ENCODE measurements around the gene CFAP61. TPM values are rescaled to one million over a fixed set of nuclear protein-coding genes. Genes with fewer than 3 reads are reported as not detected.

The CFAP61 gene
- total and polyA plus RNA-seq, 5 donors from 2014 or later: not detected

GRCh38 chr20:20036756-20037155 is 15.6 kb upstream of the CFAP61 start:
- H3K36me3 Mint-ChIP-seq: peaks cover 51% of the 10 kb centered on the region
- no peak overlapping the region for H3K27ac ChIP-seq (ENCODE audit: insufficient read depth, low read length, poor library complexity, severe bottlenecking)
- H3K9me3 ChIP-seq (ENCODE audit: control insufficient read depth in 2 of 2, low read length in 2 of 2): no peaks in the 10 kb centered on the region
- no peak overlapping the region for H3K27ac Mint-ChIP-seq
- no peaks in the 10 kb centered on the region for H3K9me3 Mint-ChIP-seq
- H3K4me3 Mint-ChIP-seq: no peak overlapping the region
- no peaks in the 10 kb centered on the region for H3K27me3 Mint-ChIP-seq
- no peaks in the 10 kb centered on the region for H3K4me1 ChIP-seq (ENCODE audit: control insufficient read depth, insufficient read depth, low read length, poor library complexity, severe bottlenecking)
- no peaks in the 10 kb centered on the region for H3K27me3 ChIP-seq (ENCODE audit: control insufficient read depth, insufficient read depth, low read length)
- no peak for ATAC-seq (ENCODE audit: low read depth in 2 of 2)
- H3K4me1 Mint-ChIP-seq: peaks cover 0 to 7% (median 1%) of the 10 kb centered on the region in 4 donors
- peaks cover 97% of the 10 kb centered on the region for H3K36me3 ChIP-seq (ENCODE audit: control insufficient read depth, insufficient read depth, low read length)
- no peak for DNase-seq
- no peak overlapping the region for H3K4me3 ChIP-seq (ENCODE audit: low read depth, low read length)

GRCh38 chr20:20037960-20038359 is 14.4 kb upstream of the CFAP61 start:
- H3K36me3 Mint-ChIP-seq: peaks cover 53% of the 10 kb centered on the region

GRCh38 chr20:20038586-20038985 is 13.7 kb upstream of the CFAP61 start:
- Histone ChIP-seq H3K9me3 (ENCODE audit: control insufficient read depth in 2 of 2, low read length in 2 of 2) (no peaks in the 10 kb centered on the region), H3K27me3 (ENCODE audit: control insufficient read depth, insufficient read depth, low read length) (no peaks in the 10 kb centered on the region), H3K4me1 (ENCODE audit: control insufficient read depth, insufficient read depth, low read length, poor library complexity, severe bottlenecking) (no peaks in the 10 kb centered on the region), H3K36me3 (ENCODE audit: control insufficient read depth, insufficient read depth, low read length) (peaks cover 99% of the 10 kb centered on the region), H3K4me3 (ENCODE audit: low read depth, low read length) (no peak overlapping the region), H3K27ac (ENCODE audit: insufficient read depth, low read length, poor library complexity, severe bottlenecking) (no peak overlapping the region)
- Mint-ChIP-seq H3K27ac (no peak overlapping the region), H3K36me3 (peaks cover 59% of the 10 kb centered on the region), H3K27me3 (no peaks in the 10 kb centered on the region), H3K4me3 (no peak overlapping the region), H3K4me1 (peaks cover 0 to 7% (median 5%) of the 10 kb centered on the region in 4 donors), H3K9me3 (no peaks in the 10 kb centered on the region)
- no peak for DNase-seq
- ATAC-seq (ENCODE audit: low read depth in 2 of 2): no peak

More at GRCh38 chr20:20037960-20038359, 14.4 kb upstream of the CFAP61 start:
- no peak overlapping the region for H3K4me3 Mint-ChIP-seq
- no peaks in the 10 kb centered on the region for H3K9me3 Mint-ChIP-seq
- no peak overlapping the region for H3K27ac ChIP-seq (ENCODE audit: insufficient read depth, low read length, poor library complexity, severe bottlenecking)
- no peak overlapping the region for H3K27ac Mint-ChIP-seq
- H3K9me3 ChIP-seq (ENCODE audit: control insufficient read depth in 2 of 2, low read length in 2 of 2): no peaks in the 10 kb centered on the region
- H3K4me3 ChIP-seq (ENCODE audit: low read depth, low read length): no peak overlapping the region
- DNase-seq: no peak
- peaks cover 0 to 7% (median 1%) of the 10 kb centered on the region in 4 donors for H3K4me1 Mint-ChIP-seq
- no peaks in the 10 kb centered on the region for H3K27me3 ChIP-seq (ENCODE audit: control insufficient read depth, insufficient read depth, low read length)
- no peaks in the 10 kb centered on the region for H3K4me1 ChIP-seq (ENCODE audit: control insufficient read depth, insufficient read depth, low read length, poor library complexity, severe bottlenecking)
- H3K27me3 Mint-ChIP-seq: no peaks in the 10 kb centered on the region
- H3K36me3 ChIP-seq (ENCODE audit: control insufficient read depth, insufficient read depth, low read length): peaks cover 99% of the 10 kb centered on the region
- ATAC-seq (ENCODE audit: low read depth in 2 of 2): no peak

GRCh38 chr20:20039752-20040387 is 12.5 kb upstream of the CFAP61 start:
- no peak overlapping the region for H3K4me3 ChIP-seq (ENCODE audit: low read depth, low read length)
- no peak overlapping the region for H3K27ac ChIP-seq (ENCODE audit: insufficient read depth, low read length, poor library complexity, severe bottlenecking)
- H3K9me3 ChIP-seq (ENCODE audit: control insufficient read depth in 2 of 2, low read length in 2 of 2): no peaks in the 10 kb centered on the region
- H3K27ac Mint-ChIP-seq: no peak overlapping the region
- H3K4me1 ChIP-seq (ENCODE audit: control insufficient read depth, insufficient read depth, low read length, poor library complexity, severe bottlenecking): no peaks in the 10 kb centered on the region
- peaks cover 58% of the 10 kb centered on the region for H3K36me3 Mint-ChIP-seq
- H3K9me3 Mint-ChIP-seq: no peaks in the 10 kb centered on the region
- DNase-seq (no peak), ATAC-seq (ENCODE audit: low read depth in 2 of 2) (no peak)
- H3K4me1 Mint-ChIP-seq: peaks cover 2 to 11% (median 9%) of the 10 kb centered on the region in 4 donors
- no peaks in the 10 kb centered on the region for H3K27me3 Mint-ChIP-seq
- no peak overlapping the region for H3K4me3 Mint-ChIP-seq
- peaks cover 100% of the 10 kb centered on the region for H3K36me3 ChIP-seq (ENCODE audit: control insufficient read depth, insufficient read depth, low read length)
- H3K27me3 ChIP-seq (ENCODE audit: control insufficient read depth, insufficient read depth, low read length): no peaks in the 10 kb centered on the region

- peaks cover 36% of the 10 kb centered on the region for H3K36me3 ChIP-seq (ENCODE audit: control insufficient read depth, insufficient read depth, low read length)
- H3K4me3 ChIP-seq (ENCODE audit: low read depth, low read length): peak overlapping the region; percentile 88
- Mint-ChIP-seq H3K4me1 (peaks cover 15 to 41% (median 25%) of the 10 kb centered on the region in 4 donors), H3K27ac (peak overlapping the region; percentile 98 to 100 (median 100)), H3K36me3 (peaks cover 28% of the 10 kb centered on the region), H3K4me3 (peak overlapping the region; percentile 93 to 100 (median 99)), H3K27me3 (peaks cover 13% of the 10 kb centered on the region), H3K9me3 (no peaks in the 10 kb centered on the region)
- H3K27me3 ChIP-seq (ENCODE audit: control insufficient read depth, insufficient read depth, low read length): peaks cover 7% of the 10 kb centered on the region
- ATAC-seq (ENCODE audit: low read depth in 2 of 2) (peak; percentile 1 to 5), DNase-seq (no peak)
- H3K9me3 ChIP-seq (ENCODE audit: control insufficient read depth in 2 of 2, low read length in 2 of 2): no peaks in the 10 kb centered on the region
- peaks cover 18% of the 10 kb centered on the region for H3K4me1 ChIP-seq (ENCODE audit: control insufficient read depth, insufficient read depth, low read length, poor library complexity, severe bottlenecking)
- H3K27ac ChIP-seq (ENCODE audit: insufficient read depth, low read length, poor library complexity, severe bottlenecking): peak overlapping the region; percentile 90
These were observed 612 bp upstream of the CFAP61 start for GRCh38 chr20:20051767-20052073.

- no peaks in the 10 kb centered on the region for H3K4me1 ChIP-seq (ENCODE audit: control insufficient read depth, insufficient read depth, low read length, poor library complexity, severe bottlenecking)
- no peak overlapping the region for H3K4me3 Mint-ChIP-seq
- ATAC-seq (ENCODE audit: low read depth in 2 of 2): peak in 1 of 2 donors; percentile 44
- peaks cover 65% of the 10 kb centered on the region for H3K27me3 Mint-ChIP-seq
- no peaks in the 10 kb centered on the region for H3K9me3 ChIP-seq (ENCODE audit: control insufficient read depth in 2 of 2, low read length in 2 of 2)
- no peaks in the 10 kb centered on the region for H3K9me3 Mint-ChIP-seq
- no peaks in the 10 kb centered on the region for H3K36me3 ChIP-seq (ENCODE audit: control insufficient read depth, insufficient read depth, low read length)
- peak in 1 of 3 donors; percentile 4 for DNase-seq
- H3K4me3 ChIP-seq (ENCODE audit: low read depth, low read length): no peak overlapping the region
- peaks cover 12% of the 10 kb centered on the region for H3K27me3 ChIP-seq (ENCODE audit: control insufficient read depth, insufficient read depth, low read length)
- H3K4me1 Mint-ChIP-seq: no peaks in the 10 kb centered on the region
- no peak overlapping the region for H3K27ac Mint-ChIP-seq
- H3K36me3 Mint-ChIP-seq: no peaks in the 10 kb centered on the region
- no peak overlapping the region for H3K27ac ChIP-seq (ENCODE audit: insufficient read depth, low read length, poor library complexity, severe bottlenecking)
These were observed 8.1 kb downstream of the CFAP61 start for GRCh38 chr20:20060234-20060998.

- no peak overlapping the region for H3K4me3 Mint-ChIP-seq
- no peak overlapping the region for H3K27ac ChIP-seq (ENCODE audit: insufficient read depth, low read length, poor library complexity, severe bottlenecking)
- DNase-seq: no peak
- no peaks in the 10 kb centered on the region for H3K4me1 ChIP-seq (ENCODE audit: control insufficient read depth, insufficient read depth, low read length, poor library complexity, severe bottlenecking)
- H3K27me3 Mint-ChIP-seq: peaks cover 51% of the 10 kb centered on the region
- no peak overlapping the region for H3K27ac Mint-ChIP-seq
- no peak for ATAC-seq (ENCODE audit: low read depth in 2 of 2)
- H3K4me3 ChIP-seq (ENCODE audit: low read depth, low read length): no peak overlapping the region
- H3K36me3 Mint-ChIP-seq: no peaks in the 10 kb centered on the region
- no peaks in the 10 kb centered on the region for H3K9me3 ChIP-seq (ENCODE audit: control insufficient read depth in 2 of 2, low read length in 2 of 2)
- no peaks in the 10 kb centered on the region for H3K4me1 Mint-ChIP-seq
- H3K9me3 Mint-ChIP-seq: no peaks in the 10 kb centered on the region
- H3K27me3 ChIP-seq (ENCODE audit: control insufficient read depth, insufficient read depth, low read length): peaks cover 5% of the 10 kb centered on the region
- no peaks in the 10 kb centered on the region for H3K36me3 ChIP-seq (ENCODE audit: control insufficient read depth, insufficient read depth, low read length)
These were observed 11.8 kb downstream of the CFAP61 start for GRCh38 chr20:20063941-20064702.
